Right lobe of liver (tissue), 4 donors: ENCODE data around the gene LGALS3BP.

Experiments used
- CTCF ChIP-seq, 4 donors: fragments of 200-600 bp in 3 of 4; fragments of 450-650 bp in 1 of 4; IDR thresholded peaks; one replicate each; pipeline versions ENCODE4 v1.5.1 to v1.8.0; 2016 to 2022; ENCODE audit warnings: antibody characterized with exemption in 4 of 4, mild to moderate bottlenecking in 2 of 4
- POLR2A ChIP-seq: fragments of 450-650 bp; IDR thresholded peaks from one replicate; pipeline ENCODE4 v1.6.1; 2017; ENCODE audit warnings: antibody characterized with exemption, mild to moderate bottlenecking
- donor health status: DM: no; HTN: no; CAD: no.
- donor health status: DM: no; HTN: no; CAD: no.
- donor health status: DM: no; HTN: yes; CAD: no.

- TF ChIP-seq CTCF (IDR thresholded peaks at IDR 0.05) (no peak), POLR2A (no peak)
These were observed 25.5 kb upstream of the LGALS3BP start for GRCh38 chr17:79005063-79005861.
